Stimulated activated naive CD8-positive, alpha-beta T cell treated with anti-CD3 and anti-CD28 coated beads, Interleukin-15, amount 100 ng/mL, for 72 hours (primary cell): ENCODE results near the gene OTP.
"Not testable (repeated sequence)": the region's sequence is repeated elsewhere in the genome, so short reads cannot be mapped to it uniquely, and the experiment has no call there.

Source experiments
- ATAC-seq: fragments of 150-1000 bp; cut with Tn5 transposase; 2 replicates; pipeline ENCODE4 v1.10.0; 2021; ENCODE audit warnings: mild to moderate bottlenecking, moderate library complexity
- DNase-seq, 2 donors: peaks; one replicate each; pipeline ENCODE4 v3.0.0; 2021 to 2022
- H3K27ac Mint-ChIP-seq, 2 donors: one replicate each; pipeline ENCODE4 v1.8.0; 2022; ENCODE audit warnings: mild to moderate bottlenecking in 2 of 2, mixed read lengths in 2 of 2, moderate library complexity in 2 of 2
- H3K27me3 Mint-ChIP-seq: one replicate; pipeline ENCODE4 v1.8.0; 2022; ENCODE audit warnings: mixed read lengths
- H3K4me1 Mint-ChIP-seq: one replicate; pipeline ENCODE4 v1.8.0; 2022; ENCODE audit warnings: mild to moderate bottlenecking, mixed read lengths
- H3K4me3 Mint-ChIP-seq, 2 donors: one replicate each; pipeline ENCODE4 v1.8.0; 2022; ENCODE audit warnings: mild to moderate bottlenecking in 2 of 2, mixed read lengths in 2 of 2, moderate library complexity in 1 of 2
- H3K9me3 Mint-ChIP-seq, 2 donors: one replicate each; pipeline ENCODE4 v1.8.0; 2022; ENCODE audit warnings: mixed read lengths in 2 of 2

Gene OTP

DNA sequence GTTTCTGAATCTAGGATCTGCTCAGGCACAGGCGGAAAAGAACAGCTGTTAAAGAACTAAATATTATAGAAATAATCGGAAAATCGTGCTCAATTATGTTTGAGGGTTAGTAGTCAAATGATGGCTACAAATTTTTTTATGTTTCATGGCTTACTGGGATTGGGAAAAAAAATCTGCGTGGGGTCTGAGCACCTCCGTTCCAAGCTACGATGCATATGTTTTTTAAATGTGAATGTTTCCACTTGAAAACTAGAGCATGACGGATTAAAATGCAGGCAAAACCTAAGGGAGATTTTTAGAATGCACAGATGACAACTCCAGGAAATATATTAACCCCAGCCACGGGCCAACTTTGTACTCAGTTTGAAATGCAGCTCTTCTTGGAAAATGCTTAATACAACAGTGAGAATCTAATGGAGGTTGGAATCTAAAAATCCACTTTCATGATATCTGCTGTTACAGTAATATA is 5.3 kb downstream of the OTP start:
- Mint-ChIP-seq H3K9me3 (peaks cover 0 to 21% of the 10 kb centered on the region in 2 donors), H3K27ac (no peak overlapping the region)

DNA sequence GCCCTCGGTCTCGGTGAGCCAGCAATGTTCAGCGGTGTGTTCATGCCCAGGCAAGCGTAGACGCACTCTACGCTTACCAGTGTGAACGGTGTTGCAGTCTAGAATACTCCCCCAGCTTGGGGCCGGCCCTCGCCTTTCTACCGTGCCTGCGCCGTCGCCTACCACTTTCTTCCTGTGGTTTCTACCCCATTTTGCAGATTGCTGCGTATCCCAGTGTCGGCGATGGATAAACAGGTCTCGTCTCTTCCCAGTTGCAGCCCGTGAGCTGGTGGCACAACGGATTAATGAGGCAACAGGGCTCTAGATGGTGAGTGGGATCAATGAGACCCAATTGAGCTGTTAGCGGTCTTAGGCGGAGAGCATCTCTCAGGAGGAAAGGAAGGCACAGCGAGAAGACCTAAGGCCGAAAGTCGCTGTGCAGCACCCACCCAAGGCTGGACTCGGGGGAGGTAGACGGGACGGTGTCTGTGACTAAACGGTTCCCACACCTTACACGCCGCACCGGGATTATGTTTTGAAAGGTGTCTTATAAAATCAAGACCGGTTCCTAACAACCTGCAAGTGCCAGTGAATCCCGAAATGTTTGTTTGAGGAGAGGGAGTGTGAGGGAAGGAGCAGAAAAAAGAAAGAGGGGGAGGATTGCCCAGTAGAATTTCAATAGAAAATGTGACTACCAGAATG is 5.8 kb downstream of the OTP start:
- peaks cover 44% of the 10 kb centered on the region for H3K4me1 Mint-ChIP-seq
- H3K27ac Mint-ChIP-seq = no peak overlapping the region
- no peak for ATAC-seq
- H3K4me3 Mint-ChIP-seq = peak overlapping the region in 1 of 2 donors; percentile 2
- no peak for DNase-seq
- peaks cover 84% of the 10 kb centered on the region for H3K27me3 Mint-ChIP-seq
- H3K9me3 Mint-ChIP-seq = peaks cover 0 to 21% of the 10 kb centered on the region in 2 donors

More for the DNA sequence above, 5.3 kb downstream of the OTP start:
- ATAC-seq (no peak), DNase-seq (no peak)
- Mint-ChIP-seq H3K27me3 (peaks cover 84% of the 10 kb centered on the region), H3K4me3 (no peak overlapping the region), H3K4me1 (peaks cover 49% of the 10 kb centered on the region)

GRCh38 chr5:77630114-77630680 is 8.3 kb downstream of the OTP start:
- no peak overlapping the region for H3K27ac Mint-ChIP-seq

GRCh38 chr5:77629509-77630113 is 8.9 kb downstream of the OTP start:
- Mint-ChIP-seq H3K9me3 (peaks cover 0 to 8% of the 10 kb centered on the region in 2 donors), H3K27me3 (peaks cover 91% of the 10 kb centered on the region), H3K4me3 (peak overlapping the region; percentile 72 to 88), H3K4me1 (peaks cover 30% of the 10 kb centered on the region), H3K27ac (no peak overlapping the region)
- no peak for ATAC-seq
- no peak for DNase-seq

More at GRCh38 chr5:77630114-77630680, 8.3 kb downstream of the OTP start:
- Mint-ChIP-seq H3K4me1 (peaks cover 30% of the 10 kb centered on the region), H3K9me3 (peaks cover 0 to 8% of the 10 kb centered on the region in 2 donors), H3K27me3 (peaks cover 85% of the 10 kb centered on the region), H3K4me3 (peak overlapping the region; percentile 84 to 88)
- DNase-seq (peak; percentile 73 to 79), ATAC-seq (peak; percentile 97)

DNA sequence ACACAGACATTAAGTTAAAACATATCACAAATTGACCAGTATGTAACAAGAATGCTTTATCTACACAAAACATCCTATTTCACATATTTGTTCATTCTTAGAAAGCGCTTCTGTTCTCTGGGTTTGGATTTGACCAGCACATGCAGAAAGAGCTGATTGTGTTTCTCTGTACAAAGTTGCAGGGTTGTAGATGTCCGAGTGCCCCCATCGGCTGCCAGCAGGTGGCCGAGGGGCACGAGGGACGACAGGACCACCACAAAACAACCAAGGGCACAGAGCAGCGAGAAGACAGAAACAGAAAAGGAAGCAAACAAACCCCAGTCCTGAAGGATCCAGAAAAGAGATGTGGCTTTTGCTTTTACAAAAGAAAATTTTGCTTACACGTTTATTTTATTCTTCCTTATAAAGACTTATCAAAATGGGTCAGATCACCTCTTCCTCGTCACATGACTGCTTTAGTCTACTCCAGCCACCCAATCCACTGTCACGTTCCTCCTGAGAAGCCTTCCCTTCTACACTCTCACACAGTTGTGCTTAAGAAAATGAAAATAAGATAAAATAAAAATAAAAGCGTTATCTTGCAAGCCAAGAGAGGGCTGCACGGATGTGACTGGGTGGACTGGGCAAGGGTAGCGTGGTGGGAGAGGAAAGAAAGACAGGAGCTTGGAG is 9.5 kb downstream of the OTP start:
- Mint-ChIP-seq H3K4me3 (peak overlapping the region; percentile 72 to 88), H3K27me3 (peaks cover 97% of the 10 kb centered on the region), H3K4me1 (peaks cover 30% of the 10 kb centered on the region), H3K9me3 (peaks cover 0 to 8% of the 10 kb centered on the region in 2 donors), H3K27ac (no peak overlapping the region)
- DNase-seq (no peak), ATAC-seq (no peak)

DNA sequence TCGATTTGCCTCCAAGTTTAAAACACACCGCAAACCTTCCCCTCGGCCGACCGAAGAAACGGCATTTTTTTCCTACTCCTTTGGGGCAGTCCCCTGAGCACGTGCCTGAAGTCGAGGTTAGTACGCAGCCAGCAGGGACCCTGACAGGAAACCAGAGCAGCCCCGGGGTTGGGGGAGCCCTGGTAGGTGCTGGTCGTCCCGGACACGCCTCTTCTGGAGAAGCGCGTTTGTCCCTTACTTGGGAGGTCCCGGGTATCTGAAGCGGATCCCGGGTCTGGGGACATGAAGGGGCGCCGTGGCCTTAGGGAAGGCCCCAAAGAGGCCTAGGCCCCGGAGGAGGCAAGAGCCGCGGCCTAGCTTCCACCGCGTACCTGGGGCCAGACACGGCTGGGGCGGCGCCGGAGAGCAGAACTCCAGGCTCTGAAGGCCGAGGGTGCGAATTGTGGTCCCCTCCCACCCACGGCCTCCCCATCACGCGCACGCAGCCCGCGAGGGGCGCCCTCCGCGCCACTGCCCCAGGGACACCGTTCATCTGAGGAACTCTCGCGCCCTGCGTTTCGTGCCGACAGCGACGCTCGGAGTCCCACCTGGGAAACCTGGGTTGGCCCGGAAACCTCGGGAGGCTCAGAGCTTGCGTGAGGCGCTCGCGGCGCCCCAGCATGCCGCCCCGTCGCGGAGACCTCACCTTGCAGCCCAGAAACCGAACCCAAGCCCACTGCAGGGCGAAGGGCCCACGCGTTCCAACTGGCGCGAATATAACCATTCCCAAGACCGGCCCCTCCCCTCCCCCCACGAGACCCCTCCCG is 10.4 kb downstream of the OTP start:
- peaks cover 98% of the 10 kb centered on the region for H3K27me3 Mint-ChIP-seq
- DNase-seq (no peak), ATAC-seq (no peak)
- H3K27ac Mint-ChIP-seq = no peak overlapping the region
- peaks cover 30% of the 10 kb centered on the region for H3K4me1 Mint-ChIP-seq
- H3K9me3 Mint-ChIP-seq = peaks cover 0 to 8% of the 10 kb centered on the region in 2 donors
- H3K4me3 Mint-ChIP-seq = no peak overlapping the region

- Mint-ChIP-seq H3K4me3 (no peak overlapping the region), H3K27ac (no peak overlapping the region), H3K27me3 (peaks cover 83% of the 10 kb centered on the region), H3K4me1 (no peaks in the 10 kb centered on the region), H3K9me3 (no peaks in the 10 kb centered on the region)
- DNase-seq = no peak
- ATAC-seq = no peak
Observed at GRCh38 chr5:77623203-77623740, 15.2 kb downstream of the OTP start.

- Mint-ChIP-seq H3K27ac (no peak overlapping the region), H3K4me1 (no peaks in the 10 kb centered on the region), H3K27me3 (peaks cover 72% of the 10 kb centered on the region), H3K9me3 (no peaks in the 10 kb centered on the region), H3K4me3 (no peak overlapping the region)
- ATAC-seq (no peak), DNase-seq (no peak)
Observed at GRCh38 chr5:77621440-77621839, 17.1 kb downstream of the OTP start.

DNA sequence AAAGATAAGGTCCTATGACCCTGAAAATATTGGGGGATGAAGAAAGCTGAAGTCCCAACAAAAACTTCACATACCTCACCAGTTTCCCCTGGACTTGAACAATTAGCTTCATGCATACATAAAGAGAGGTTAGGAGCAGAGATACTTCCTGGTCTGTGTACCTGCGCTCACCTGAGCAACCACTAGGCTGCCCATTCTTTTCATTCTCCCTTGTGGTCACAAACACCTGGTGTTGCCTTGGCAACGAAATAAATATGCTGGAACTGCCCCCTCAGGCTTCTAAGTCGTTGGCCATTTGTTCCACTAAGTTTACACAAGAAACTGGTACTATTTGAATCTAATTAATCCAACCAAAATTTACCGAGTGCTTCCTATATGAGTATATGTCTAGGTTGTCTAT is 18.1 kb downstream of the OTP start:
- no peak for ATAC-seq
- no peak overlapping the region for H3K4me3 Mint-ChIP-seq
- H3K9me3 Mint-ChIP-seq = no peaks in the 10 kb centered on the region
- no peak overlapping the region for H3K27ac Mint-ChIP-seq
- H3K27me3 Mint-ChIP-seq = peaks cover 66% of the 10 kb centered on the region
- H3K4me1 Mint-ChIP-seq = no peaks in the 10 kb centered on the region
- DNase-seq = no peak

DNA sequence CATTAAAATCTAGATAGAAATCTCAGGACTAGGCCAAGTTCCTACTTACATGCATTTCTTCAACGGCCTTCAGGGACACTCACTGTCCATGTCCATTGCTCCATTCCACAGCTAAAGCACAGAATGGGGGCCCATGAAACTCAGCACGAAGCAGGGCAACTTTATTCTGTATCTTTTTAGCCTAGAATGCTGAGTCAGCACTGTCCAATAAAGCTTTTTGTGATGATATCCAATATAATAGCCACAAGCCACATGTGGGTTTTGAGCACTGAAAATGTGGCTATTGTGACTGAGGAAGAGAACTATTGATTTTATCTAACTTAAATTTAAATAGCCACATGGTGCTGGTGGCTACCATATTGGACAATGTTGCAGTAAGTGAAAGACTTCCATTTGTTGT is 21.6 kb downstream of the OTP start:
- H3K27ac Mint-ChIP-seq = no peak overlapping the region
- peaks cover 38% of the 10 kb centered on the region for H3K27me3 Mint-ChIP-seq
- ATAC-seq = no peak

DNA sequence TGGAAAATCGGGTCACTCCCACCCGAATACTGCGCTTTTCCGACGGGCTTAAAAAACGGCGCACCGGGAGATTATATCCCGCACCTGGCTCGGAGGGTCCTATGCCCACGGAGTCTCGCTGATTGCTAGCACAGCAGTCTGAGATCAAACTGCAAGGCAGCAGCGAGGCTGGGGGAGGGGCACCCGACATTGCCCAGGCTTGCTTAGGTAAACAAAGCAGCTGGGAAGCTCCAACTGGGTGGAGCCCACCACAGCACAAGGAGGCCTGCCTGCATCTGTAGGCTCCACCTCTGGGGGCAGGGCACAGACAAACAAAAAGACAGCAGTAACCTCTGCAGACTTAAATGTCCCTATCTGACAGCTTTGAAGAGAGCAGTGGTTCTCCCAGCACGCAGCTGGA is 29.6 kb downstream of the OTP start:
- not testable (repeated sequence) for H3K9me3 Mint-ChIP-seq, H3K4me3 Mint-ChIP-seq, H3K4me1 Mint-ChIP-seq, H3K27ac Mint-ChIP-seq, DNase-seq, ATAC-seq
- H3K27me3 Mint-ChIP-seq = peaks cover 25% of the 10 kb centered on the region

More for the DNA sequence above, 21.6 kb downstream of the OTP start:
- no peak overlapping the region for H3K4me3 Mint-ChIP-seq
- no peaks in the 10 kb centered on the region for H3K9me3 Mint-ChIP-seq
- DNase-seq = no peak
- H3K4me1 Mint-ChIP-seq = no peaks in the 10 kb centered on the region

DNA sequence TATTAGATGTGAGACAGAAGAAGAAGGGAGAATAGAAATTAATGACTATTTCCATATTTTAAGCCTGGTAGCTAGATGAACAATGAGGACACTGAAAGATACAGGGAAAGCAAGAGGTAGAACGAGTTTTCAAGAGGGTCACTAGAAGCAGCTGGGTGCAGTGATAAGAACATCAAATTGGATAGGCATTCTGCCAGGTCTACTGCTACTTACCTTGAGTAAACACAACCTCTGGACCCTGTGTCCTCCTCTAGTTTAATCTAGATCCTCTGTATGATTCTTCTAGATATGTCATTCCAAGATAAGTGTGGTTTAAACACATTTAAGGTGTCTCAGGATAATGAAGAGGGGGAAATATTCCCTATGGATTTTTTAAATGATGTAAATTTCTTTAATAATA is 31.2 kb downstream of the OTP start:
- DNase-seq = no peak
- Mint-ChIP-seq H3K27ac (no peak overlapping the region), H3K4me3 (no peak overlapping the region), H3K4me1 (no peaks in the 10 kb centered on the region), H3K9me3 (peaks cover 4 to 7% of the 10 kb centered on the region in 2 donors), H3K27me3 (peaks cover 33% of the 10 kb centered on the region)
- ATAC-seq = no peak

DNA sequence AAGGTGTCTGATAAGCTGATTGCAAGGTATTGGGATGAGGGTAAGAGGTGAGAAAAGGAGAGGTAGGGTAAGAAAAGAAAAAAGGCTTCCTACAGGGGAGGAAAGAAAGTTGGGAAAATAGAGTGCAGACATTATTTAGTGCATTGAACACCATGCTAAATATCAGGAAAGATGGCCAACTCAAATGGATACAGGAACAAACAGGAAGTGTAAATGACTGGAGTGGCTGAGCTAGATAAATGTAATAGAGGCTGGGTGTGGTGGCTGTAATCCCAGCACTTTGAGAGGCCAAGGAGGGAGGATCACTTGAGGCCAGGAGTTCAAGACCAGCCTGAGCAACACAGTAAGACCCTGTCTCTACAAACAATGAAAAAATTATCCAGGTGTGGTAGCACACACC is 32.2 kb downstream of the OTP start:
- DNase-seq = no peak
- H3K9me3 Mint-ChIP-seq = peaks cover 2 to 4% of the 10 kb centered on the region in 2 donors
- ATAC-seq = no peak
- H3K4me3 Mint-ChIP-seq = no peak overlapping the region
- H3K27me3 Mint-ChIP-seq = peaks cover 38% of the 10 kb centered on the region
- no peak overlapping the region for H3K27ac Mint-ChIP-seq
- H3K4me1 Mint-ChIP-seq = no peaks in the 10 kb centered on the region

GRCh38 chr5:77599679-77600078 is 38.8 kb downstream of the OTP start:
- Mint-ChIP-seq H3K9me3 (no peaks in the 10 kb centered on the region), H3K4me1 (no peaks in the 10 kb centered on the region), H3K27ac (no peak overlapping the region), H3K27me3 (peaks cover 52% of the 10 kb centered on the region), H3K4me3 (no peak overlapping the region)
- no peak for DNase-seq
- no peak for ATAC-seq

- ATAC-seq = no peak
- Mint-ChIP-seq H3K4me3 (no peak overlapping the region), H3K27me3 (peaks cover 41% of the 10 kb centered on the region), H3K9me3 (peaks cover 8 to 13% of the 10 kb centered on the region in 2 donors), H3K4me1 (no peaks in the 10 kb centered on the region), H3K27ac (no peak overlapping the region)
- no peak for DNase-seq
Observed at GRCh38 chr5:77590347-77590746, 48.2 kb downstream of the OTP start.
